ENCODE results near the gene DTNB.

DNA sequence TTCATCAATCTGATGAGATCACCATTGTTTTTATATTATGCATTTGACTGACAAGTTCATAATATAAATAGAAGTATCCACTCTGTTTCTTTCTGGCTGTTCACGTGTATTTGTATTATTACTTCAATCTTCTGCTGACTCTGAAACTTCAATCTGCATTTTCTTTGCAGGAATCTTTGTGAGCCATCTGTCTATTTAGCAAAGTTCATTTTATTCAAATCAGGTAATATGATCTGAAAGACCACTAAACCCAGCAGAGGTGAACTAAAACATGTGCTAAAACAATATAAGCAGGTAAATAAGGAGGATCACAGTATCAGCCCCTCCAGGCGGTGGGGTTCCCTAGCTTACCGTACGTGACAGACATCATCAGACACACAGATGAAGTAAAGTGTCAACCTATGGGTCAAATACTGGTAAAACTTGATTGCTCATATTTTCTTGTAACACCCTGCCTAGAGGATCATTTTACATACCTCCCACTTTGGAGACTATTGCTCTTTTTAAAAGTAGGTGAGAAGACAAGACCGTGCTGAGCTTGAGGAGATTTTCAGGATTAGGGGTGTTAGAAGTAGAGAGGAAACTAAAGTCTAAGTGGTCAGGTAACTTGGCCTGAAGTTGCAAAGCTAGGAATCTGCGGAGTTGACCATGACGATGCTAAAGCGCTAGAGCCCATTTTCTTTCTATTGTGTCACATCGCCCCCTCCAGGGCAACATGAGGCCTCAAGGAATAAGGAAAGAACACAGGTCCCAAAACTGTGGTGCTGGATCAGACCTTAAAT lies 9.0 kb downstream of the DTNB start:
- TF ChIP-seq EP300 (IDR thresholded peaks at IDR 0.05; ENCODE audit: borderline replicate concordance) (no peak), TCF12 (IDR thresholded peaks at IDR 0.05; ENCODE audit: low read depth) (no peak), ZBTB7A (IDR thresholded peaks at IDR 0.05; ENCODE audit: low read depth) (no peak), FOXM1 (IDR thresholded peaks at IDR 0.05; ENCODE audit: borderline replicate concordance, low read depth) (no peak)
- TF ChIP-seq, protein P1, sequence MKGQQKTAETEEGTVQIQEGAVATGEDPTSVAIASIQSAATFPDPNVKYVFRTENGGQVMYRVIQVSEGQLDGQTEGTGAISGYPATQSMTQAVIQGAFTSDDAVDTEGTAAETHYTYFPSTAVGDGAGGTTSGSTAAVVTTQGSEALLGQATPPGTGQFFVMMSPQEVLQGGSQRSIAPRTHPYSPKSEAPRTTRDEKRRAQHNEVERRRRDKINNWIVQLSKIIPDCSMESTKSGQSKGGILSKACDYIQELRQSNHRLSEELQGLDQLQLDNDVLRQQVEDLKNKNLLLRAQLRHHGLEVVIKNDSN (IDR thresholded peaks at IDR 0.05): no peak
- TF ChIP-seq, protein P2, sequence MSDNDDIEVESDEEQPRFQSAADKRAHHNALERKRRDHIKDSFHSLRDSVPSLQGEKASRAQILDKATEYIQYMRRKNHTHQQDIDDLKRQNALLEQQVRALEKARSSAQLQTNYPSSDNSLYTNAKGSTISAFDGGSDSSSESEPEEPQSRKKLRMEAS (IDR thresholded peaks at IDR 0.05): no peak
